Naive thymus-derived CD4-positive, alpha-beta T cell (primary cell): Measurements from ENCODE around the gene HOMER2. TPM values are rescaled to one million over a fixed set of nuclear protein-coding genes. Genes with fewer than 3 reads are reported as not detected.

Experiments used
- ATAC-seq: fragments of 150-1000 bp; cut with Tn5 transposase; 2 replicates; pipeline ENCODE4 v1.10.0; 2021; ENCODE audit warnings: mild to moderate bottlenecking, moderate library complexity
- CTCF ChIA-PET: fragments of 350-600 bp; sonication (Branson Sonifier 250); formaldehyde crosslinking; loops from one replicate; lab custom pipeline; 2021; ENCODE audit warnings: antibody characterized with exemption; lab: Charles Lee
- POLR2A ChIA-PET: fragments of 350-600 bp; sonication (Branson Sonifier 250); formaldehyde crosslinking; loops from one replicate; lab custom pipeline; 2021; ENCODE audit warnings: antibody characterized with exemption, inconsistent platforms; lab: Charles Lee
- DNase-seq, 9 donors: peaks; one replicate each; pipeline versions ENCODE4 v3.0.0 to v3.0.0-alpha.2; 2020 to 2022; ENCODE audit warnings: mixed read lengths in 1 of 9
- H3K27ac ChIP-seq: one replicate; pipeline ENCODE4 v1.7.0; 2013; ENCODE audit warnings: mild to moderate bottlenecking, low read depth, low read length, moderate library complexity
- H3K27me3 ChIP-seq, 2 donors: one replicate each; pipeline ENCODE4 v1.7.0; 2013; ENCODE audit warnings: low read length in 2 of 2, mild to moderate bottlenecking in 2 of 2, moderate library complexity in 2 of 2; ENCODE audit not compliant: control insufficient read depth in 2 of 2, insufficient read depth in 2 of 2
- H3K36me3 ChIP-seq, 3 experiments: 1 replicate in 2 of 3; 2 replicates in 1 of 3; pipeline ENCODE4 v1.7.0; 2013; ENCODE audit warnings: low read length in 3 of 3, mild to moderate bottlenecking in 3 of 3, moderate library complexity in 1 of 3; ENCODE audit not compliant: insufficient read depth in 3 of 3, control insufficient read depth in 2 of 3
- H3K4me1 ChIP-seq, 2 donors: one replicate each; pipeline ENCODE4 v1.7.0; 2013; ENCODE audit warnings: low read length in 2 of 2, mild to moderate bottlenecking in 2 of 2, moderate library complexity in 1 of 2; ENCODE audit not compliant: control insufficient read depth in 2 of 2, insufficient read depth in 2 of 2
- H3K4me3 ChIP-seq: 2 replicates; pipeline ENCODE4 v1.7.0; 2013; ENCODE audit warnings: mild to moderate bottlenecking, low read length
- H3K9me3 ChIP-seq, 3 experiments: 1 replicate in 2 of 3; 2 replicates in 1 of 3; pipeline ENCODE4 v1.7.0; 2013; ENCODE audit warnings: low read length in 3 of 3; ENCODE audit not compliant: control insufficient read depth in 2 of 3
- H3K27ac Mint-ChIP-seq, 9 donors: one replicate each; pipeline ENCODE4 v1.8.0; 2020 to 2022; ENCODE audit warnings: mixed read lengths in 9 of 9, mild to moderate bottlenecking in 8 of 9, moderate library complexity in 5 of 9, inconsistent platforms in 2 of 9
- H3K27me3 Mint-ChIP-seq, 5 donors: one replicate each; pipeline ENCODE4 v1.8.0; 2021 to 2022; ENCODE audit warnings: mixed read lengths in 5 of 5, mild to moderate bottlenecking in 1 of 5
- H3K36me3 Mint-ChIP-seq, 5 donors: one replicate each; pipeline ENCODE4 v1.8.0; 2020 to 2022; ENCODE audit warnings: mixed read lengths in 5 of 5, mild to moderate bottlenecking in 3 of 5, inconsistent platforms in 1 of 5
- H3K4me1 Mint-ChIP-seq, 7 donors: one replicate each; pipeline ENCODE4 v1.8.0; 2020 to 2022; ENCODE audit warnings: mixed read lengths in 7 of 7, mild to moderate bottlenecking in 3 of 7, inconsistent platforms in 1 of 7
- H3K4me3 Mint-ChIP-seq, 10 donors: one replicate each; pipeline ENCODE4 v1.8.0; 2020 to 2022; ENCODE audit warnings: mild to moderate bottlenecking in 10 of 10, mixed read lengths in 10 of 10, moderate library complexity in 6 of 10, inconsistent platforms in 2 of 10
- H3K9me3 Mint-ChIP-seq, 11 donors: one replicate each; pipeline ENCODE4 v1.8.0; 2020 to 2022; ENCODE audit warnings: mixed read lengths in 11 of 11, mild to moderate bottlenecking in 4 of 11, inconsistent platforms in 1 of 11, moderate library complexity in 1 of 11
- intact Hi-C, 2 donors: fragments of 100-400 bp; cut with micrococcal nuclease; formaldehyde crosslinking; loops; one replicate each; pipeline ENCODE4 v1.15.1; 2023
- polyA plus RNA-seq, 2 donors: library from polyadenylated mRNA; unstranded; fragments of 300-500 nt; fragmentation: Illumina TruSeq; gene quantifications; one replicate each; pipeline ENCODE4 v1.2.3, GENCODE V29; 2021
- total RNA-seq, 6 experiments: library from RNA in 5 of 6; stranded (reverse) in 5 of 6; gene quantifications; 1 replicate in 5 of 6; 2 replicates in 1 of 6; pipeline ENCODE4 v1.2.3 and lab custom pipeline; 2021 to 2026

HOMER2 gene
- total and polyA plus RNA-seq, 7 experiments from 2014 or later = 3.8 to 29.1 (median 4.8) TPM

- intact Hi-C loops = no loop called here
- Histone ChIP-seq H3K9me3 (no peaks in the 10 kb centered on the region), H3K4me1 (peaks cover 5% of the 10 kb centered on the region in 2 donors), H3K27me3 (no peaks in the 10 kb centered on the region), H3K36me3 (peaks cover 0 to 2% (median 0%) of the 10 kb centered on the region in 3 experiments), H3K27ac (no peak overlapping the region), H3K4me3 (no peak overlapping the region)
- POLR2A ChIA-PET = interaction anchor here (0.6 kb wide), 1 partner anchor 25 kb away, joined by 4 read pairs; no protein-coding TSS in a partner anchor
- CTCF ChIA-PET = no interaction called here
- no peak overlapping the region for H3K27ac Mint-ChIP-seq
- peaks cover 14 to 63% (median 15%) of the 10 kb centered on the region in 5 donors for H3K27me3 Mint-ChIP-seq
- ATAC-seq (no peak), DNase-seq (no peak)
- peaks cover 0 to 4% (median 0%) of the 10 kb centered on the region in 5 donors for H3K36me3 Mint-ChIP-seq
- H3K4me3 Mint-ChIP-seq = no peak overlapping the region
- H3K4me1 Mint-ChIP-seq = peaks cover 4 to 12% (median 10%) of the 10 kb centered on the region in 7 donors
- no peaks in the 10 kb centered on the region for H3K9me3 Mint-ChIP-seq
Measured at GRCh38 chr15:82804575-82804949, 148.0 kb downstream of the HOMER2 start.

GRCh38 chr15:82803793-82804574 is 148.5 kb downstream of the HOMER2 start:
- intact Hi-C loops = no loop called here
- no peak overlapping the region for H3K27ac ChIP-seq
- Mint-ChIP-seq H3K27ac (no peak overlapping the region), H3K4me1 (peaks cover 4 to 7% (median 5%) of the 10 kb centered on the region in 7 donors), H3K36me3 (peaks cover 0 to 5% (median 0%) of the 10 kb centered on the region in 5 donors), H3K27me3 (peaks cover 17 to 69% (median 20%) of the 10 kb centered on the region in 5 donors), H3K9me3 (no peaks in the 10 kb centered on the region), H3K4me3 (no peak overlapping the region)
- H3K4me3 ChIP-seq = no peak overlapping the region
- POLR2A ChIA-PET = interaction anchor here (0.6 kb wide), 1 partner anchor 26 kb away, joined by 4 read pairs; no protein-coding TSS in a partner anchor
- H3K4me1 ChIP-seq = peaks cover 2 to 3% of the 10 kb centered on the region in 2 donors
- H3K36me3 ChIP-seq = no peaks in the 10 kb centered on the region
- no peaks in the 10 kb centered on the region for H3K9me3 ChIP-seq
- ATAC-seq (no peak), DNase-seq (no peak)
- CTCF ChIA-PET = no interaction called here
- no peaks in the 10 kb centered on the region for H3K27me3 ChIP-seq

- no peak overlapping the region for H3K4me3 ChIP-seq
- H3K4me3 Mint-ChIP-seq = no peak overlapping the region
- no peaks in the 10 kb centered on the region for H3K9me3 ChIP-seq
- no peaks in the 10 kb centered on the region for H3K4me1 ChIP-seq
- H3K27me3 ChIP-seq = no peaks in the 10 kb centered on the region
- intact Hi-C loops = no loop called here
- H3K36me3 ChIP-seq = no peaks in the 10 kb centered on the region
- no peak overlapping the region for H3K27ac ChIP-seq
- no peaks in the 10 kb centered on the region for H3K9me3 Mint-ChIP-seq
- no peaks in the 10 kb centered on the region for H3K4me1 Mint-ChIP-seq
- DNase-seq (no peak), ATAC-seq (no peak)
- ChIA-PET POLR2A (no interaction called here), CTCF (no interaction called here)
- peaks cover 17 to 74% (median 22%) of the 10 kb centered on the region in 5 donors for H3K27me3 Mint-ChIP-seq
- peaks cover 0 to 5% (median 0%) of the 10 kb centered on the region in 5 donors for H3K36me3 Mint-ChIP-seq
- no peak overlapping the region for H3K27ac Mint-ChIP-seq
Measured at GRCh38 chr15:82802497-82802896, 150.0 kb downstream of the HOMER2 start.

GRCh38 chr15:82799183-82799841 is 153.2 kb downstream of the HOMER2 start:
- Mint-ChIP-seq H3K27ac (no peak overlapping the region), H3K9me3 (peaks cover 0 to 3% (median 1%) of the 10 kb centered on the region in 11 donors), H3K36me3 (peaks cover 0 to 7% (median 5%) of the 10 kb centered on the region in 5 donors), H3K4me3 (no peak overlapping the region), H3K4me1 (peaks cover 0 to 1% (median 0%) of the 10 kb centered on the region in 7 donors), H3K27me3 (peaks cover 18 to 62% (median 22%) of the 10 kb centered on the region in 5 donors)
- no peak overlapping the region for H3K27ac ChIP-seq
- no peak for ATAC-seq
- ChIA-PET CTCF (no interaction called here), POLR2A (no interaction called here)
- H3K4me1 ChIP-seq = no peaks in the 10 kb centered on the region
- no peaks in the 10 kb centered on the region for H3K9me3 ChIP-seq
- intact Hi-C loops = no loop called here
- H3K27me3 ChIP-seq = no peaks in the 10 kb centered on the region
- H3K36me3 ChIP-seq = no peaks in the 10 kb centered on the region
- no peak overlapping the region for H3K4me3 ChIP-seq
- DNase-seq = no peak

Other genes starting within 250 kb of the HOMER2 start
- 1 to 10 TPM in 1 of 5 experiments, under 1 TPM in 3, not detected in 1; 0.56 to 1.2 (median 0.85) TPM for gene AP3B2, start 242.8 kb downstream of the HOMER2 start, total RNA-seq
- under 1 TPM; 0.35 to 0.70 TPM for gene AP3B2, start 242.8 kb downstream of the HOMER2 start, polyA plus RNA-seq
- not detected for gene FSD2, start 146.7 kb downstream of the HOMER2 start, total RNA-seq
- gene FSD2, start 146.7 kb downstream of the HOMER2 start, polyA plus RNA-seq = not detected
- gene WHAMM, start 143.1 kb downstream of the HOMER2 start, total RNA-seq = 10 to 100 TPM; 14.1 to 72.2 (median 37.1) TPM
- 1 to 10 TPM; 3.5 to 4.5 TPM for gene WHAMM, start 143.1 kb downstream of the HOMER2 start, polyA plus RNA-seq
- gene RAMAC, start 33.5 kb upstream of the HOMER2 start, total RNA-seq = 10 to 100 TPM; 14.2 to 27.7 (median 18.7) TPM
- 10 to 100 TPM; 28.0 to 33.4 TPM for gene RAMAC, start 33.5 kb upstream of the HOMER2 start, polyA plus RNA-seq
- 10 to 100 TPM; 12.1 to 47.2 (median 28.9) TPM for gene C15orf40, start 58.9 kb upstream of the HOMER2 start, total RNA-seq
- gene C15orf40, start 58.9 kb upstream of the HOMER2 start, polyA plus RNA-seq = 10 to 100 TPM; 46.1 to 82.3 TPM
- 10 to 100 TPM; 35.0 to 57.6 (median 36.4) TPM for gene BTBD1, start 114.5 kb upstream of the HOMER2 start, total RNA-seq
- gene BTBD1, start 114.5 kb upstream of the HOMER2 start, polyA plus RNA-seq = 10 to 100 TPM; 39.9 to 45.1 TPM
- gene TM6SF1, start 154.9 kb upstream of the HOMER2 start, total RNA-seq = 10 to 100 TPM in 1 of 5 experiments, 1 to 10 TPM in 2, under 1 TPM in 2; 0.41 to 10.1 (median 1.3) TPM
- gene TM6SF1, start 154.9 kb upstream of the HOMER2 start, polyA plus RNA-seq = under 1 TPM in 1 of 2 donors, not detected in 1; 0.33 TPM